SK-N-SH treated with all-trans-retinoic acid at 6 μM for 48 hours (cell line): ENCODE results near the gene LAMTOR4.
"Not testable (repeated sequence)": the region's sequence is repeated elsewhere in the genome, so short reads cannot be mapped to it uniquely, and the experiment has no call there.

Source experiments
- ATAC-seq: fragments of 200-7000 bp; cut with Tn5 transposase; 3 replicates; pipeline ENCODE4 v1.9.1; 2020; ENCODE audit warnings: mild to moderate bottlenecking, moderate library complexity
- ARNTL ChIP-seq: fragments of 450-650 bp; formaldehyde crosslinking; IDR thresholded peaks from 2 replicates; pipeline ENCODE4 v1.5.0; 2020; ENCODE audit warnings: low read depth, mild to moderate bottlenecking, moderate library complexity, borderline replicate concordance
- BACH2 ChIP-seq: fragments of 250-450 bp; sonication (Bioruptor Pico); IDR thresholded peaks from 2 replicates; pipeline ENCODE4 v1.9.0; 2021; ENCODE audit warnings: mild to moderate bottlenecking, borderline replicate concordance
- CREB5 ChIP-seq: fragments of 250-450 bp; sonication (Bioruptor Pico); IDR thresholded peaks from 2 replicates; pipeline ENCODE4 v1.5.1; 2020; ENCODE audit warnings: low read depth, mild to moderate bottlenecking, moderate library complexity
- ESRRG ChIP-seq: fragments of 250-450 bp; sonication (Bioruptor Pico); IDR thresholded peaks from 2 replicates; pipeline ENCODE4 v1.6.1; 2021; ENCODE audit warnings: mild to moderate bottlenecking
- GLIS3 ChIP-seq: fragments of 250-450 bp; sonication (Bioruptor Pico); IDR thresholded peaks from 2 replicates; pipeline ENCODE4 v1.5.0; 2020; ENCODE audit warnings: mild to moderate bottlenecking, moderate library complexity
- ISL1 ChIP-seq: fragments of 250-450 bp; sonication (Bioruptor Pico); IDR thresholded peaks from 2 replicates; pipeline ENCODE4 v2.1.2; 2022; ENCODE audit warnings: mild to moderate bottlenecking, moderate library complexity
- OSR1 ChIP-seq: fragments of 250-450 bp; sonication (Bioruptor Pico); IDR thresholded peaks from 2 replicates; pipeline ENCODE4 v1.8.0; 2022; ENCODE audit warnings: moderate library complexity, mild to moderate bottlenecking, inconsistent platforms
- PATZ1 ChIP-seq: fragments of 250-450 bp; sonication (Bioruptor Pico); IDR thresholded peaks from 2 replicates; pipeline ENCODE4 v1.8.0; 2020; ENCODE audit warnings: mild to moderate bottlenecking, moderate library complexity, borderline replicate concordance
- POU6F1 ChIP-seq: fragments of 250-450 bp; sonication (Bioruptor Pico); IDR thresholded peaks from 2 replicates; pipeline ENCODE4 v1.8.0; 2021; ENCODE audit warnings: low read depth, mild to moderate bottlenecking, moderate library complexity, borderline replicate concordance
- PPARA ChIP-seq: fragments of 250-450 bp; sonication (Bioruptor Pico); IDR thresholded peaks from 2 replicates; pipeline ENCODE4 v1.5.0; 2020; ENCODE audit warnings: mild to moderate bottlenecking, borderline replicate concordance
- RARB ChIP-seq: fragments of 250-450 bp; sonication (Bioruptor Pico); IDR thresholded peaks from 2 replicates; pipeline ENCODE4 v1.8.0; 2021; ENCODE audit warnings: mild to moderate bottlenecking, moderate library complexity
- SNAI2 ChIP-seq: fragments of 250-450 bp; sonication (Bioruptor Pico); IDR thresholded peaks from 2 replicates; pipeline ENCODE4 v1.5.0; 2020; ENCODE audit warnings: mild to moderate bottlenecking, moderate library complexity
- TCF4 ChIP-seq: fragments of 250-450 bp; sonication (Bioruptor Pico); IDR thresholded peaks from 2 replicates; pipeline ENCODE4 v1.8.0; 2021; ENCODE audit warnings: mild to moderate bottlenecking, moderate library complexity, borderline replicate concordance
- TOX ChIP-seq: fragments of 250-450 bp; sonication (Bioruptor Pico); IDR thresholded peaks from 2 replicates; pipeline ENCODE4 v1.8.0; 2021; ENCODE audit warnings: mild to moderate bottlenecking, moderate library complexity, borderline replicate concordance
- TSHZ2 ChIP-seq: fragments of 250-450 bp; sonication (Bioruptor Pico); IDR thresholded peaks from 2 replicates; pipeline ENCODE4 v1.5.0; 2020; ENCODE audit warnings: mild to moderate bottlenecking, moderate library complexity
- ZC3H10 ChIP-seq: fragments of 250-450 bp; sonication (Bioruptor Pico); IDR thresholded peaks from 2 replicates; pipeline ENCODE4 v1.5.1; 2021; ENCODE audit warnings: mild to moderate bottlenecking, moderate library complexity
- ZFP30 ChIP-seq: fragments of 450-650 bp; formaldehyde crosslinking; IDR thresholded peaks from 2 replicates; pipeline ENCODE4 v1.5.0; 2022; ENCODE audit warnings: mild to moderate bottlenecking, moderate library complexity
- ZNF565 ChIP-seq: fragments of 450-650 bp; formaldehyde crosslinking; conservative IDR thresholded peaks from 2 replicates; pipeline ENCODE4 v1.5.0; 2020; ENCODE audit warnings: low read depth, mild to moderate bottlenecking, moderate library complexity
- ZNF70 ChIP-seq: fragments of 450-650 bp; formaldehyde crosslinking; IDR thresholded peaks from 2 replicates; pipeline ENCODE4 v1.5.0; 2020; ENCODE audit warnings: mild to moderate bottlenecking, moderate library complexity
- ZNF8 ChIP-seq: fragments of 450-650 bp; formaldehyde crosslinking; IDR thresholded peaks from 2 replicates; pipeline ENCODE4 v1.5.0; 2020; ENCODE audit warnings: mild to moderate bottlenecking, moderate library complexity
- TF ChIP-seq, protein P1 (sequence below): fragments of 250-450 bp; sonication (Bioruptor Pico); IDR thresholded peaks from 2 replicates; pipeline ENCODE4 v1.5.1; 2021; ENCODE audit warnings: mild to moderate bottlenecking, moderate library complexity

The LAMTOR4 gene

DNA sequence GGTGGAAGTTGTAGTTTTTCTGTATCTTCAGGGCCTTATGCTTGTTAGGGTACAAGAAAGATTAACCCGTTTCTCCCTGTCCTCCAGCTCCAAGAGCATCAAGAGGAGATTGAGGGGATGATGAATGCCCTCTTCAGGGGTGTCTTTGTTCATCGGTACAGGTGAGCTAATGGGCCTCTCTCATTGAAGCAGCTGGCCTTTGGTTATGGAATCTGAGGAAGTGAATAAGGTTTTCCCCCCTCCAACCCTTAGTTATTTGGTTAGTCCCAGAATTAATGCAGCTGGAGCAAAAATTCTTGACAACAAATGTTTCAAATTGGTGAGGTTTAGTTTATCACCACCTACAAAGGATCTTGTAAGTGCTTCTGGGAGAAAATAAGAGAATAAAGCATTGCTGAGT, 46.5 kb downstream of the LAMTOR4 start:
- TF ChIP-seq ZNF565 (CRISPR knock-in tag): no peak
- TF ChIP-seq POU6F1 (CRISPR knock-in tag): no peak
- TF ChIP-seq ESRRG (CRISPR knock-in tag): no peak
- no peak for TF ChIP-seq PATZ1 (CRISPR knock-in tag)
- TF ChIP-seq, protein P1, sequence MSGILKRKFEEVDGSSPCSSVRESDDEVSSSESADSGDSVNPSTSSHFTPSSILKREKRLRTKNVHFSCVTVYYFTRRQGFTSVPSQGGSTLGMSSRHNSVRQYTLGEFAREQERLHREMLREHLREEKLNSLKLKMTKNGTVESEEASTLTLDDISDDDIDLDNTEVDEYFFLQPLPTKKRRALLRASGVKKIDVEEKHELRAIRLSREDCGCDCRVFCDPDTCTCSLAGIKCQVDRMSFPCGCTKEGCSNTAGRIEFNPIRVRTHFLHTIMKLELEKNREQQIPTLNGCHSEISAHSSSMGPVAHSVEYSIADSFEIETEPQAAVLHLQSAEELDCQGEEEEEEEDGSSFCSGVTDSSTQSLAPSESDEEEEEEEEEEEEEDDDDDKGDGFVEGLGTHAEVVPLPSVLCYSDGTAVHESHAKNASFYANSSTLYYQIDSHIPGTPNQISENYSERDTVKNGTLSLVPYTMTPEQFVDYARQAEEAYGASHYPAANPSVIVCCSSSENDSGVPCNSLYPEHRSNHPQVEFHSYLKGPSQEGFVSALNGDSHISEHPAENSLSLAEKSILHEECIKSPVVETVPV: no peak
- no peak for TF ChIP-seq ZNF8 (CRISPR knock-in tag)
- TF ChIP-seq ISL1 (CRISPR knock-in tag): no peak
- TF ChIP-seq ARNTL (CRISPR knock-in tag): no peak
- no peak for TF ChIP-seq TOX
- TF ChIP-seq RARB (CRISPR knock-in tag): no peak
- TF ChIP-seq PPARA (CRISPR knock-in tag): no peak
- TF ChIP-seq ZNF70 (CRISPR knock-in tag): no peak
- no peak for TF ChIP-seq SNAI2 (CRISPR knock-in tag)
- no peak for ATAC-seq

- not testable (repeated sequence) for ATAC-seq
These were observed 47.2 kb downstream of the LAMTOR4 start for GRCh38 chr7:100195901-100196322.

DNA sequence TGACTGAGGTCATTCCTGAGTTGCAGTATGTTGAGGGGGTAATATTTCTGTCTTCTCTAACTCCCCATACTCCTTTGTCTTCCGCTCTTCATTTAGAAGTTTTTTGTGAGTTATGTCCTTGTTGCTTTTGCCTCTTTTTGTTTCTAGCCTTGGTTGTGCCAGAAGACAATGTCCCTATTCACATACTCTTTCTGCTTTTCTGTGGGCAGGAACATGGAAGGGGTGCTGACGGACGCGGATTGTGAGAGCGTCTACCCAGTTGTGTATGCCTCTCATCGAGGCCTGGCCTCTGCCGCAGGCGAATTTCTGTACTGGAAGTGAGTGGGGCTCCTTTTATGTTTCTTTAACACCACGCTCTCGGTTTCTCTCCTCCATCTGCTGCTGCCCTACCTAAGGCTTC, 49.5 kb downstream of the LAMTOR4 start:
- no peak for ATAC-seq
- TF ChIP-seq TSHZ2 (CRISPR knock-in tag) (no peak), OSR1 (CRISPR knock-in tag) (no peak), ISL1 (CRISPR knock-in tag) (no peak), POU6F1 (CRISPR knock-in tag) (no peak), CREB5 (CRISPR knock-in tag) (no peak)

DNA sequence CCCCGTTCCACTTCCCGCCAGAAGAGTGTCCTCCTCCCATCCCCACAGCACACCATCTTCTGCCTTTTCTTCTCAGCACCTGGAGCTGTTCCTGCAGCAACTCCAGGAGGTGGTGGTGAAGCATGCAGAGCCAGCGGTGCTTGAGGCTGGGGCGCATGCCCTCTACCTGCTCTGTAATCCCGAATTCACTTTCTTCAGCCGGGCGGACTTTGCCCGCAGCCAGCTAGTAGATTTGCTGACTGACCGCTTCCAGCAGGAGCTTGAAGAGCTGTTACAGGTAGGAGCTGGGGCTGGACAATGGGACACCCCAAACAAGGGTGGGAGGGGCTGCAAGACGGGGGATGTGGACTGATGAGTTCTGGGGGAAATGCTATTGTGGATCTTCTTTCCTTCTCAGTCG, 52.0 kb downstream of the LAMTOR4 start:
- no peak for ATAC-seq

More for the DNA sequence above, 52.0 kb downstream of the LAMTOR4 start:
- no peak for TF ChIP-seq BACH2
- no peak for TF ChIP-seq TOX
- TF ChIP-seq GLIS3 (CRISPR knock-in tag): no peak
- TF ChIP-seq ZC3H10 (CRISPR knock-in tag): no peak
- no peak for TF ChIP-seq POU6F1 (CRISPR knock-in tag)
- TF ChIP-seq ZFP30 (CRISPR knock-in tag): no peak
- no peak for TF ChIP-seq TCF4 (CRISPR knock-in tag)
- no peak for TF ChIP-seq RARB (CRISPR knock-in tag)
- TF ChIP-seq ZNF8 (CRISPR knock-in tag): no peak
